GM23338 (cell line): ENCODE data around the gene ARL5B.
A peak's percentile ranks its signal among the peaks of the same experiment; 100 is the strongest.

Source experiments
- CREB1 ChIP-seq: fragments of 250-450 bp; sonication (Bioruptor Pico); IDR thresholded peaks from 2 replicates; pipeline ENCODE4 v1.5.0; 2020; ENCODE audit warnings: low read depth, mild to moderate bottlenecking, moderate library complexity
- CTCF ChIP-seq, 2 experiments: fragments of 200-600 bp in 1 of 2; sonication (generic) in 1 of 2; conservative IDR thresholded peaks; 2 replicates each; pipeline versions ENCODE4 v1.5.1 to v1.6.1; 2016 to 2017; ENCODE audit warnings: antibody characterized with exemption in 2 of 2, low read depth in 2 of 2, mild to moderate bottlenecking in 2 of 2, moderate library complexity in 1 of 2
- EZH2 ChIP-seq: fragments of 200-600 bp; sonication (generic); IDR thresholded peaks from one replicate; pipeline ENCODE4 v1.8.0; 2017; ENCODE audit warnings: antibody characterized with exemption, mild to moderate bottlenecking, low read depth; ENCODE audit not compliant: unreplicated experiment
- EZH2phosphoT487 ChIP-seq: fragments of 200-600 bp; sonication (generic); IDR thresholded peaks from one replicate; pipeline ENCODE4 v1.8.1; 2018; ENCODE audit warnings: antibody characterized with exemption; ENCODE audit not compliant: unreplicated experiment
- JUNB ChIP-seq: IDR thresholded peaks from one replicate; pipeline ENCODE4 v1.6.1; 2016; ENCODE audit warnings: antibody characterized with exemption; ENCODE audit not compliant: unreplicated experiment
- POLR2AphosphoS5 ChIP-seq: IDR thresholded peaks from 2 replicates; pipeline ENCODE4 v1.6.1; 2016; ENCODE audit warnings: antibody characterized with exemption, low read depth
- REST ChIP-seq: IDR thresholded peaks from one replicate; pipeline ENCODE4 v1.6.1; 2018; ENCODE audit warnings: antibody characterized with exemption; ENCODE audit not compliant: unreplicated experiment

- TF ChIP-seq CTCF (conservative IDR thresholded peaks at IDR 0.05; ENCODE audit: low read depth in 2 of 2), result no peak
- no peak for TF ChIP-seq REST
- TF ChIP-seq EZH2, result no peak
- no peak for TF ChIP-seq JUNB
- TF ChIP-seq POLR2AphosphoS5, result peak; percentile 79
- peak; percentile 85 for TF ChIP-seq CREB1 (CRISPR knock-in tag)
- TF ChIP-seq EZH2phosphoT487, result no peak
These were observed at the start of gene ARL5B for GRCh38 chr10:18659125-18659818.
